Jurkat, Clone E6-1 (cell line): Measurements from ENCODE around the gene UHMK1.

Experiments
- DNase-seq: peaks from one replicate; pipeline ENCODE4 v3.0.0-alpha.2; 2011; ENCODE audit warnings: low read depth, low spot score
- H3K4me3 ChIP-seq: 2 replicates; pipeline ENCODE4 v1.5.1; 2011; ENCODE audit warnings: mild to moderate bottlenecking, low read length, control low read depth, moderate library complexity

The UHMK1 gene

GRCh38 chr1:162502077-162502476, 4.5 kb downstream of the UHMK1 start:
- H3K4me3 ChIP-seq = no peak overlapping the region
- DNase-seq = no peak

- H3K4me3 ChIP-seq = no peak overlapping the region
- DNase-seq = no peak
Observed at GRCh38 chr1:162502928-162503327, 5.3 kb downstream of the UHMK1 start.

- no peak overlapping the region for H3K4me3 ChIP-seq
- no peak for DNase-seq
Observed at GRCh38 chr1:162527314-162527713, 29.7 kb downstream of the UHMK1 start.

- H3K4me3 ChIP-seq = no peak overlapping the region
- DNase-seq = no peak
Observed at GRCh38 chr1:162530307-162530987, 32.8 kb downstream of the UHMK1 start.

GRCh38 chr1:162530988-162531319, 33.3 kb downstream of the UHMK1 start:
- no peak overlapping the region for H3K4me3 ChIP-seq
- no peak for DNase-seq

GRCh38 chr1:162535501-162535900, 37.9 kb downstream of the UHMK1 start:
- H3K4me3 ChIP-seq = no peak overlapping the region
- DNase-seq = no peak

GRCh38 chr1:162536511-162536910, 38.9 kb downstream of the UHMK1 start:
- H3K4me3 ChIP-seq = no peak overlapping the region
- no peak for DNase-seq

- no peak for DNase-seq
Observed at GRCh38 chr1:162537216-162537615, 39.6 kb downstream of the UHMK1 start.

GRCh38 chr1:162538815-162539431, 41.3 kb downstream of the UHMK1 start:
- DNase-seq = no peak
- H3K4me3 ChIP-seq = no peak overlapping the region

More at GRCh38 chr1:162537216-162537615, 39.6 kb downstream of the UHMK1 start:
- no peak overlapping the region for H3K4me3 ChIP-seq

- no peak overlapping the region for H3K4me3 ChIP-seq
- DNase-seq = no peak
Observed at GRCh38 chr1:162541619-162542141, 44.1 kb downstream of the UHMK1 start.

- H3K4me3 ChIP-seq = no peak overlapping the region
- DNase-seq = no peak
Observed at GRCh38 chr1:162543228-162543627, 45.6 kb downstream of the UHMK1 start.

- no peak for DNase-seq
- H3K4me3 ChIP-seq = no peak overlapping the region
Observed at GRCh38 chr1:162548170-162548569, 50.6 kb downstream of the UHMK1 start.

- no peak for DNase-seq
- H3K4me3 ChIP-seq = no peak overlapping the region
Observed at GRCh38 chr1:162549001-162549400, 51.4 kb downstream of the UHMK1 start.

GRCh38 chr1:162550925-162551324, 53.3 kb downstream of the UHMK1 start:
- no peak for DNase-seq
- H3K4me3 ChIP-seq = no peak overlapping the region

GRCh38 chr1:162551969-162552683, 54.5 kb downstream of the UHMK1 start:
- DNase-seq = no peak
- no peak overlapping the region for H3K4me3 ChIP-seq

- H3K4me3 ChIP-seq = no peak overlapping the region
- no peak for DNase-seq
Observed at GRCh38 chr1:162552684-162553252, 55.1 kb downstream of the UHMK1 start.

- DNase-seq = no peak
Observed at GRCh38 chr1:162554258-162554657, 56.6 kb downstream of the UHMK1 start.

GRCh38 chr1:162557536-162557935, 59.9 kb downstream of the UHMK1 start:
- DNase-seq = no peak
- H3K4me3 ChIP-seq = no peak overlapping the region

More at GRCh38 chr1:162554258-162554657, 56.6 kb downstream of the UHMK1 start:
- H3K4me3 ChIP-seq = no peak overlapping the region

GRCh38 chr1:162560303-162561036, 62.9 kb downstream of the UHMK1 start:
- no peak for DNase-seq
- peak overlapping the region; percentile 79 for H3K4me3 ChIP-seq
